SK-MEL-5 (cell line): ENCODE measurements around the gene PARN. TPM values are rescaled to one million over a fixed set of nuclear protein-coding genes. Genes with fewer than 3 reads are reported as not detected.
A peak's percentile ranks its signal among the peaks of the same experiment; 100 is the strongest.
"Not testable (repeated sequence)": the region's sequence is repeated elsewhere in the genome, so short reads cannot be mapped to it uniquely, and the experiment has no call there.

ENCODE experiments used
- DNase-seq: peaks from one replicate; pipeline ENCODE4 v3.0.0-alpha.2; 2016; ENCODE audit warnings: low read depth, low spot score
- in situ Hi-C: cut with HindIII; loops from 2 replicates; pipeline ENCODE4 v1.10.0; 2016; ENCODE audit warnings: low sequenced_read_pairs, high pct_unique_total_duplicates, low pct_unique_long_range_greater_than_20kb
- total RNA-seq: library from RNA; depleted of rRNA; stranded (reverse); fragments of >200 nt; shearing (Covaris generic); gene quantifications from 2 replicates; pipeline ENCODE4 v1.2.3, GENCODE V29; 2014

Gene PARN
- total RNA-seq, 1 experiment from 2014 or later = 102 TPM

DNA sequence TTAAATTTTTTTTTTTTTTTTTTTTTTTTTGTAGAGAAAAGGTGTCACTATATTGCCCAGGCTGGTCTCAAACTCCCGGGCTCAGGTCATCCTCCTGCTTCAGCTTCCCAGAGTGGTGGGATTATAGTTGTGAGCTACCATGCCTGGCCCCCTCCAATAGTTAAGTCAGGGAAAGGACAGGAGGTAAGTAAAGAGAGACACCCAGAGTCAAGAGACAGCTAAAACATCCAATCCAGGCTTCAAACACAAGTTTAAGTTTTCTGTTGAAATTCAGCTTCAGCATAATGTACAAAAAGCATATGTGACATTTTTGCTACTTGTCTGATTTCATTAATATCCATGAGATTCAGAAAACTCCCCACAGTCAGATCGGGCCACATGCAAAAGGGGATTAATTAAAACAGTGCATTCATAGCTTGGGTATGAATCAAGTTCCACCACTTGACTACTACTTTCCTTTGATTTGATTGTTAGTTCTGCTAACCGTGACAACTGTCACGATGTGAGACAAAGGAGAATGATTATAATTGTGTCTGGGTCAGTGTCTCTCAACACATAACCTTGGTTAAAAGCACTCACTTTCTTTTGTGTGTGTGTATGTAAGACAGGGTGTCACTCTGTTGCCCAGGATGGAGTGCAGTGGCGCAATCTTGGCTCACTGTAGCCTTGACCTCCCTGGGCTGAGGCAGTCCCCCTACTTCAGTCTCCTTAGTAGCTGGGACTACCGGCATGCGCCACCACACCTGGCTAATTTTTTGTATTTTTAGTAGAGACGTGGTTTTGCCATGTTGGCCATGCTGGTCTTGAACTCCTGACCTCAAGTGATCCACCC, 184.9 kb downstream of the PARN start:
- DNase-seq = no peak
- in situ Hi-C loops = no loop called here

- in situ Hi-C loops, DNase-seq: not testable (repeated sequence)
Measured at GRCh38 chr16:14441533-14441932, 188.5 kb downstream of the PARN start.

DNA sequence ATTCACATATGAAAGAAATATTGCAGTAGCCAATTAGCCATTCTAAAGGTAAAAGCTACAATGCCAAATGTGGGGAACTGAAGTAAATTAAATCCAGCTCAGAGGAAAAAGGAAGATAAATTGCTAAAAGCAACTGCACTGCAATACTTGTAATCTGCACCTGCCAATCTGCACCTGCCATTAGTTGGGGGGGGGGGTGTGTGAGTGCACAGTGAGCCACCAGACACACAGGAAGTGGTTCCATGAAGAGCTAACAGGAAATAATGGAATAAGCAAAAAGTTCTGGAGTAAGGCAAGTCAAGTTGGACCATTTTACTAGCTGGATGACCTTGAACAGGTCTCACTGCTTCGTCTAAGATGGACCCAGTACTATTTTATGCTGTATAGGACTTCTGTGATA, 191.8 kb downstream of the PARN start:
- DNase-seq = no peak
- in situ Hi-C loops = no loop called here

DNA sequence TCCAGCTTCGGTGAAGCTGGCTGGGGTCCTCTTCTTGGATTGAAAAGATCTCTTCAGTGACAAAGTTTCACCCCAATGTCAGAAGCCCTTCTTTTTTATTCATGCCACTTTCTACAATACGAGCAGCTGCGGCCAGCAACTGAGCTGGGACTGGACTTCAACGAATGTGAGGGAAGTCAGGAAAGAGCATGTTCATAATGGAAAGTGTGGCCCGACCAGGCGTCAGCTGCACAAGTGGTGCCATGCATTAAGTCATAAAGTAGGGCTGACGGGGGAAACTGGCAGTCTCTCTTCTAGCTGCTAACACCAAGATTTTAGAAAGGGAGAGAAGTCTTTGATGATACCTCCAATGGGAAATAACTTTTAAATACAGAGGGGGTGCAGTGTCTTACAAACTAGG, 192.6 kb downstream of the PARN start:
- in situ Hi-C loops = no loop called here
- no peak for DNase-seq

DNA sequence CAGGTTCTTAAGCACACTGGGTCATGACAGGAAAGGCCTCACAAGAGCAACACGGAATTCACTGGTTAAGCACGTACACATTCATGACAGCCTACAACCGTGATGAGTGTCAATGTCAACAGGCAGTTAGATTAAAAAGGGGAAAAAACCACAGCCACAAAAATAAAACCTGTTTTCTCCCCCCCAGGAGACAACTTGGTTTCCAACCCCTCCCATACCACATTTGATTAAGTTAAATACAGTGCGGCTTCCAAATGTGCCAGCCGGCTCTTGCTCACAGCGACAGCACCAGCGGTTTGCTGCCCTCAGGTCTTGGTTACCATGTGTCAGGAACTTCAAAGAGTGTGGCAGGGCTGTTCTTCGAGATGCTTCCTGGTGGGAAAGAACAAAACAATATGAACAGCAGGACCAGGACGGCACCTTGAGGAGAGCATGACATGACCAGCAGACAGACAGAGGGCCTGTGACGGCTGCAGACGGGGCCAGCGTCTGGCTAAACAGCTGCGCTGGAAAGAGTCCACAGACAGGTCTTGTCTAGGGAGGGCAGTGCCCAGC, 193.6 kb downstream of the PARN start:
- no peak for DNase-seq
- in situ Hi-C loops = no loop called here

DNA sequence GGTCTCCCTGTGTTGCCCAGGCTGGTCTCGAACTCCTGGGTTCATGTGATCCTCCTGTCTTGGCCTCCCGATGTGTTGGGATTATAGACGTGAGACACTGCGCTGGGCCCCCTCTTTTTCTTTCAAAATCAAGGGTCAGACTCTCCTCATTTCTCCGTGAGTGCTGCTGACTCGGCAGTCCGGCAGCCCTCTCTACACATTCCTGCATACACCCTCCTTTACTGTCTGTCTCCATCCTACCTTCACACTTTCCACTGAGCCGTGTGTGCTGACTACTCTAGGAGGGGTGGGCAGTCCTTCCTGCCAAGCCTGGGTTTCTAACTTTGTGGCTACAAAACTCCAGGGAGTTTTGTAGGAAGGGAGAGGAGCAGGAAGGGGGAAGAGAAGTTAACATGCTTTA, 195.2 kb downstream of the PARN start:
- in situ Hi-C loops = no loop called here
- no peak for DNase-seq

- in situ Hi-C loops, DNase-seq: not testable (repeated sequence)
Measured at GRCh38 chr16:14428971-14429637, 201.0 kb downstream of the PARN start.

- in situ Hi-C loops = no loop called here
- no peak for DNase-seq
Measured at GRCh38 chr16:14428043-14428442, 202.0 kb downstream of the PARN start.

- DNase-seq = peak; percentile 61
- in situ Hi-C loops = no loop called here
Measured at GRCh38 chr16:14427371-14427948, 202.6 kb downstream of the PARN start.

- in situ Hi-C loops = no loop called here
- DNase-seq = no peak
Measured at GRCh38 chr16:14424595-14424994, 205.5 kb downstream of the PARN start.

- no peak for DNase-seq
- in situ Hi-C loops = no loop called here
Measured at GRCh38 chr16:14423344-14423743, 206.7 kb downstream of the PARN start.

DNA sequence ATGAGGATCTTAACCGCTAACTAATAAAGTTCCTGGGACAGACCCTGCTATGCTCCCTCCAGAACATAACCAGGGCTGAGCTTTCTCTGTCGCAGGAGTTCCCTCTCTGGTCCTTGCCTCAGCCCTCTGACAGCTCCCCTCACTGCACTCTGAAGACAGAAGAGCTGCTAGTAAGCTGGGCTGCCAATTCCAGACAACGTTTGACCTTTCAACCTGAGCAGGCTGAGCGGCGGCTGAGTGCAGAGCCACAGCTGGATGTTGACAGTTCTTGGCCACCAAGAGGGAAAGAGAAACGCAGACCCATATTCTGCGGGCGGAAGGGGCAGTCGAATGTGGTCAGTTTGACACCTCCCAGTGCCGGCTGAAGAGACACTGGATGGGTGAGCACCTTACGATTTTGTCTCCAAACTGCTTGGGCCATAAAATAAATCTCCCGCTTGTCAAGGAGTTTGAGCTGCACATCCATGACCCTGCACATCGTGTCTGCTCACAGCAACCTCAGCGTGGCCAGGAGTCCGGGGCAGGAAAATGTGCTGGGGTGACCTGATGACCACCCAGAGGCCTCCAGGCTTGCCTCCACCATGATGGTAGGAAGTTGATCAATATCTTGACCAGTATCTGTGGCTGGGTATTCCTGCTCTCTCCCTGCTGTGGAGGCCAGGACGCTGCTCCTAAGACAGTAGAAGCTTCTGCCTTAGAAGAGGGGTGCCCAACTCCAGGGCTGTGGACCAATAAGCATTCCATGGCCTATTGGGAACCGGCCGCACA, 209.2 kb downstream of the PARN start:
- in situ Hi-C loops = no loop called here
- no peak for DNase-seq

GRCh38 chr16:14420243-14420642, 209.8 kb downstream of the PARN start:
- DNase-seq, in situ Hi-C loops: not testable (repeated sequence)

DNA sequence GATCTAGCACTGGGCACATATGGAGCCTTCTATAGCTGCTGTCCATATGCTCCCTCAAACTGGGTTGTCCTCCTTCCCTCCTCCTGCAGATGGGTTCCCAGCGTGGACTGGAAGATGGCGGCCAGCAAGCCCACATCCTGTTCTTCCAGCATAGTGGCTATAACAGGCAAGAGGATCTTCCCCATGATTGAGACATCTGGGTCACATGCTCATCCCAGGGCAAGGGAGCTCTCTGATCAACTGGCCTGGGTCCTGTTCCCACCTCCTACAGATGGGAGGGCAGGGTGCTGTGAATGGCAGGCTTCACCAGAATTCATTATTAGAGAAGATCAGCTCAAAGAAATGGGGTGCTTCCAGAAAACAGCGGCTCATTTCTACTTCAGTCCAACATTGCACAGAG, 210.2 kb downstream of the PARN start:
- in situ Hi-C loops = no loop called here
- DNase-seq = no peak

DNA sequence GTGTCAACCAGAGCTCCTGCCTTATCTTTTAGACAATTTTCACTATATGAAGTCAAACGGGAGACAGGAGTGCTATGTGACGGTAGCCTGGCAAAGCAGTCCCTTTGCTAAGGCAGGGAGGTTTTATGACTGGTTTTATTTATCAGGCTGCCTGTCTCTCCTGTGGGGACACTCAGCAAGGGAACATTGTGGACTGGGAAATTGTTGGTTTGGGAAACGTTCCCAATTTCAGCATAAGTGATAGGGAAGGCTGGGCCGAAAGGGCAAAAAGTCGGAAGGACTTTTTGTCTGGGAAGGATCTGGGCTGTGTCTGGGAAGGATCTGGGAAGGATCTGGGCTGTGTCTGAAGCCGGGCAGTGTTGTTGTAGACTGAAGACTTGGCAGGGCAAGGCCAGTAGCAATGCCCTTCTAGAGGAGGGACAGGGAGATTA, 211.2 kb downstream of the PARN start:
- in situ Hi-C loops = no loop called here

DNA sequence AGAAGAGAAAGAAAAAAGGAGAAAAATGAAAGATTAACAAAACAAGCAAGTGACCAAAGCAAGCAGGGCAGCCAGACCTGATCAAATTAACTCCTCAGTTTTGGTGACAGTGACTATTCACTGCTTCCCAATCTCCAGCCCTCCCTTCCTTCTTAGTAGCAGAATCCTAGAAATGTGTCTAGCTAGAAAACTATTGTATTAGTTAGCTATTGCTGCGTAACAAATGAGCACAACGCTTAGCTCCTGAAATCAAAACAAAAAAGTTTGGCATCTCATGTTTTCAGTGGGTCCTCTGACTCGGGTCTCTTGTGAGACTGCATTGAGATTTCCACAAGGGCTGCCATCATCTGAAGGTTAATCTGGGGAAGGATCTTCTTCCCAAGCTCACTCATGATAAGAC, 213.9 kb downstream of the PARN start:
- in situ Hi-C loops = no loop called here
- no peak for DNase-seq

More for the DNA sequence above, 211.2 kb downstream of the PARN start:
- no peak for DNase-seq

DNA sequence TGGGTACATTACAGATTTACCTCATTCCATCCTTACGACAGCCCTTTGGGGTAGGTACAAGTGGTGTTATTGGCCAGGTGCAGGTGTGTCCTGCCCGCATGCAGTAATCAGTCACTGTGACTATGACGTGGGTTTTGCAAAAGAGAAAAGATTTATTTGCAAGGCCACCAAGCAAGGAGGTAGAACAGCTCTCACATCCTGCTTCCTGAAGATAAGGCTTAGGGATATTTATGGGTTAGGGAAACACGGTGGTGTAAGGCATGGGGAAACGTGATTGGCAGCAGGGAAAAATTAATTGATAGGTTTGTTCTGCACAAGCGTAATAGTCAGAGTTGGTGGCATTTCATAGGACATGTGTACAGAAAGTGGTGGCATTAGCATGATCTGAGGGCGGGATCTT, 214.8 kb downstream of the PARN start:
- DNase-seq = no peak
- in situ Hi-C loops = no loop called here

GRCh38 chr16:14409563-14409962, 220.5 kb downstream of the PARN start:
- in situ Hi-C loops = no loop called here
- DNase-seq = no peak
